ENCODE data around the gene PRKCQ.

GRCh38 chr10:6610647-6611046 lies 30.6 kb upstream of the PRKCQ start:
- no peak for TF ChIP-seq POLR2A (IDR thresholded peaks at IDR 0.05; ENCODE audit: low read length)
- TF ChIP-seq GATA1 (IDR thresholded peaks at IDR 0.05; ENCODE audit: low read depth, low read length): no peak

Measured in erythroblast (primary cell).